IMR-90 (cell line): ENCODE results near the gene FAM216B.

Experiments used
- CTCF ChIP-seq: conservative IDR thresholded peaks from 2 replicates; pipeline ENCODE4 v1.5.1; 2012; ENCODE audit warnings: mild to moderate bottlenecking, low read depth, low read length, improper control_type of control experiment
- ELK1 ChIP-seq: fragments of 150-350 bp; IDR thresholded peaks from 2 replicates; pipeline ENCODE4 v1.6.1; 2016; ENCODE audit warnings: low read depth, mild to moderate bottlenecking, low read length, moderate library complexity, borderline replicate concordance
- RCOR1 ChIP-seq: IDR thresholded peaks from 2 replicates; pipeline ENCODE4 v1.6.1; 2012; ENCODE audit warnings: mild to moderate bottlenecking, low read length, improper control_type of control experiment; ENCODE audit not compliant: insufficient replicate concordance

- no peak for TF ChIP-seq CTCF
- TF ChIP-seq ELK1, result no peak
- no peak for TF ChIP-seq RCOR1
Observed at GRCh38 chr13:42762251-42762650, 19.1 kb upstream of the FAM216B start.
